Epithelial cell of proximal tubule (primary cell): ENCODE results near the gene MYO10. TPM values are rescaled to one million over a fixed set of nuclear protein-coding genes. Genes with fewer than 3 reads are reported as not detected.

Experiments
- DNase-seq: peaks from one replicate; pipeline ENCODE4 v3.0.0-alpha.2; 2011; ENCODE audit warnings: low read depth
- H3K4me3 ChIP-seq: 2 replicates; pipeline ENCODE4 v1.5.1; 2011; ENCODE audit warnings: low read depth, mild to moderate bottlenecking, low read length
- CTCF ChIP-seq: conservative IDR thresholded peaks from 2 replicates; pipeline ENCODE4 v1.5.1; 2012; ENCODE audit warnings: low read depth, mild to moderate bottlenecking, low read length
- total RNA-seq: library from RNA; depleted of rRNA; stranded (reverse); fragments of >200 nt; gene quantifications from 2 replicates; pipeline ENCODE4 v1.2.3, GENCODE V29; 2015

Gene MYO10
- total RNA-seq, 1 donor from 2014 or later: 31.5 TPM

- no peak overlapping the region for H3K4me3 ChIP-seq
- no peak for TF ChIP-seq CTCF
- DNase-seq: no peak
These were observed 17.0 kb downstream of the MYO10 start for GRCh38 chr5:16918891-16919671.

DNA sequence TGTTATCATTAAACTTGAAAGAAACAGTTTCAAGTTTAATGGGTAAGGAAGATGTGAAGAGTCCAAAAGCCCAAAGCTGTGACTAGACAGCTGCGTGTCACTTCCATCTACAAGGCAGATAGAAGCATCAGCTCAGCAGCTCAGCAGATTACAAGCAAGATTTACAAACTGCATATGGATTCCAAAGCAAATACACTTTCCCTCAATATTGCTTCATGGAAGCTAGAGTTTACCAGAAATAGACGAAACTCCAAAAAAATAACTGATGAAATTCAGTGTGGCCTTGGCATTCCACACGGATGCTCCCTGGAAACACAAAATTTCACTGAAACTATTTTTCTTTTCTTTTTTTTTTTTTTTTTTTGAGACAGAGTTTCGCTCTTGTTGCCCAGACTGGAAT is 17.9 kb downstream of the MYO10 start:
- no peak overlapping the region for H3K4me3 ChIP-seq
- no peak for TF ChIP-seq CTCF
- no peak for DNase-seq

GRCh38 chr5:16916262-16916878 is 19.7 kb downstream of the MYO10 start:
- no peak for TF ChIP-seq CTCF
- DNase-seq: no peak
- no peak overlapping the region for H3K4me3 ChIP-seq

GRCh38 chr5:16914584-16914983 is 21.5 kb downstream of the MYO10 start:
- DNase-seq: no peak
- no peak for TF ChIP-seq CTCF
- H3K4me3 ChIP-seq: no peak overlapping the region

DNA sequence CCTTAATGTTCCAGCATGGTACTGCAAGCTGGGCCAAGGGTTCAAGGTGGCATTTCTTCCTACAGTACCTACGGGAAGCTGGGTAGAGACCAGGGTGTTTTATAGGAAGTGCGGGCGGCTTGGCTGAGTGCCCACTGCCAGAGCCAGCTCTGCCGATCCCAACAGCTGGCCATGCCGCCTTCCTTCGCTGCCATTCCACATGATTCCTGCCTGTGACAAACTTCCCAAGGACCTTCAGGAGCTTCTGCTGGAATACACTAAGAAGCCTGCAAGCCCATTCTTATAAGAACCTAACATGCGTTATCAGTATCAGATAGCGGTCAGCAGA is 22.0 kb downstream of the MYO10 start:
- H3K4me3 ChIP-seq: no peak overlapping the region

GRCh38 chr5:16913187-16914107 is 22.6 kb downstream of the MYO10 start:
- H3K4me3 ChIP-seq: no peak overlapping the region
- no peak for DNase-seq
- no peak for TF ChIP-seq CTCF

More for the DNA sequence above, 22.0 kb downstream of the MYO10 start:
- no peak for DNase-seq
- TF ChIP-seq CTCF: no peak
